H1 (cell line): ENCODE data around the gene NCK2. TPM values are rescaled to one million over a fixed set of nuclear protein-coding genes. Genes with fewer than 3 reads are reported as not detected.

Source experiments
- NANOG ChIP-seq: IDR thresholded peaks from 2 replicates; pipeline ENCODE4 v1.6.1; 2011; ENCODE audit warnings: low read length, low read depth, mild to moderate bottlenecking, inconsistent platforms; ENCODE audit not compliant: insufficient read depth, poor library complexity, severe bottlenecking
- POLR2A ChIP-seq, 2 experiments: IDR thresholded peaks; 1 replicate in 1 of 2; 2 replicates in 1 of 2; pipeline ENCODE4 v1.6.1; 2011; ENCODE audit warnings: low read depth in 2 of 2, low read length in 2 of 2, mild to moderate bottlenecking in 2 of 2; ENCODE audit errors: control extremely low read depth in 1 of 2
- RNF2 ChIP-seq: fragments of 200-900, 300-1000 bp; sonication (generic); IDR thresholded peaks from 2 replicates; pipeline ENCODE4 v1.7.1; 2016; ENCODE audit warnings: borderline replicate concordance, low read depth, mild to moderate bottlenecking, antibody characterized with exemption, low read length; ENCODE audit not compliant: poor library complexity, severe bottlenecking; ENCODE audit errors: missing control alignments
- SAP30 ChIP-seq: fragments of 300-600 bp; sonication (generic); IDR thresholded peaks from 2 replicates; pipeline ENCODE4 v1.7.1; 2012; ENCODE audit warnings: low read length, moderate library complexity, mild to moderate bottlenecking, inconsistent platforms; ENCODE audit not compliant: insufficient read depth, insufficient replicate concordance
- SP1 ChIP-seq: IDR thresholded peaks from 2 replicates; pipeline ENCODE4 v1.6.1; 2011; ENCODE audit warnings: low read depth, low read length
- USF2 ChIP-seq: IDR thresholded peaks from 2 replicates; pipeline ENCODE4 v1.6.1; 2011; ENCODE audit warnings: low read length, improper control_type of control experiment
- polyA plus RNA-seq, 7 experiments: library from polyadenylated mRNA; depleted of rRNA in 3 of 7; stranded (reverse) in 5 of 7; unstranded in 2 of 7; fragments of >200 nt in 5 of 7; fragments of 200-250 nt in 2 of 7; gene quantifications; 1 replicate in 5 of 7; 2 replicates in 1 of 7; 4 replicates in 1 of 7; pipeline versions ENCODE4 v1.2.1 to v1.2.3, GENCODE V29; 2011 to 2013; ENCODE audit warnings: missing spikeins in 2 of 7, mixed read lengths in 2 of 7
- total RNA-seq: library from RNA; stranded (reverse); fragmentation: NEBNext Ultra II Directional; extraction: Animal tissue kit (Norgen Biotek cat#: 25700); gene quantifications from 2 replicates; pipeline ENCODE4 v1.2.1, GENCODE V29; 2021

The NCK2 gene
- total and polyA plus RNA-seq, 2 of the 8 experiments (the other 6 are each of a cell fraction or from before 2014, with no cell fraction given), result 30.3 to 65.7 TPM

- TF ChIP-seq RNF2 (no peak), POLR2A (IDR thresholded peaks at IDR 0.05; ENCODE audit: control extremely low read depth in 1 of 2, low read depth in 2 of 2, low read length in 2 of 2) (no peak), SAP30 (no peak), SP1 (no peak), USF2 (no peak), NANOG (no peak)
Measured at GRCh38 chr2:105864262-105864661, 119.5 kb downstream of the NCK2 start (continued).
